ENCODE results near the gene TMPRSS9. TPM values are rescaled to one million over a fixed set of nuclear protein-coding genes. Genes with fewer than 3 reads are reported as not detected.

The TMPRSS9 gene
- polyA plus RNA-seq, 1 donor = 0.38 TPM

GRCh38 chr19:2434721-2435265 is 74.7 kb downstream of the TMPRSS9 start:
- no peak for DNase-seq (ENCODE audit: low read depth)

- no peak for DNase-seq (ENCODE audit: low read depth)
These were observed 76.3 kb downstream of the TMPRSS9 start for GRCh38 chr19:2436384-2436783.

- no peak for DNase-seq (ENCODE audit: low read depth)
These were observed 76.9 kb downstream of the TMPRSS9 start for GRCh38 chr19:2436926-2437325.

- no peak for DNase-seq (ENCODE audit: low read depth)
These were observed 78.1 kb downstream of the TMPRSS9 start for GRCh38 chr19:2438178-2438577.

GRCh38 chr19:2440515-2440914 is 80.5 kb downstream of the TMPRSS9 start:
- DNase-seq (ENCODE audit: low read depth) = no peak

- DNase-seq (ENCODE audit: low read depth) = no peak
These were observed 81.2 kb downstream of the TMPRSS9 start for GRCh38 chr19:2441096-2441752.

- no peak for DNase-seq (ENCODE audit: low read depth)
These were observed 83.2 kb downstream of the TMPRSS9 start for GRCh38 chr19:2443116-2443784.

- DNase-seq (ENCODE audit: low read depth) = no peak
These were observed 83.7 kb downstream of the TMPRSS9 start for GRCh38 chr19:2443785-2444182.

- no peak for DNase-seq (ENCODE audit: low read depth)
These were observed 84.4 kb downstream of the TMPRSS9 start for GRCh38 chr19:2444251-2445002.

GRCh38 chr19:2446381-2446780 is 86.3 kb downstream of the TMPRSS9 start:
- no peak for DNase-seq (ENCODE audit: low read depth)

GRCh38 chr19:2449019-2449418 is 89.0 kb downstream of the TMPRSS9 start:
- DNase-seq (ENCODE audit: low read depth) = no peak

- no peak for DNase-seq (ENCODE audit: low read depth)
These were observed 91.1 kb downstream of the TMPRSS9 start for GRCh38 chr19:2451138-2451537.

GRCh38 chr19:2451741-2452140 is 91.7 kb downstream of the TMPRSS9 start:
- DNase-seq (ENCODE audit: low read depth) = no peak

- no peak for DNase-seq (ENCODE audit: low read depth)
These were observed 93.5 kb downstream of the TMPRSS9 start for GRCh38 chr19:2453431-2454025.

GRCh38 chr19:2454199-2454961 is 94.3 kb downstream of the TMPRSS9 start:
- no peak for DNase-seq (ENCODE audit: low read depth)

- no peak for DNase-seq (ENCODE audit: low read depth)
These were observed 95.1 kb downstream of the TMPRSS9 start for GRCh38 chr19:2454962-2455850.

GRCh38 chr19:2455851-2456570 is 95.9 kb downstream of the TMPRSS9 start:
- no peak for DNase-seq (ENCODE audit: low read depth)

GRCh38 chr19:2457394-2458037 is 97.5 kb downstream of the TMPRSS9 start:
- DNase-seq (ENCODE audit: low read depth) = no peak

GRCh38 chr19:2458054-2458453 is 98.0 kb downstream of the TMPRSS9 start:
- no peak for DNase-seq (ENCODE audit: low read depth)
